NCI-H446 treated with DMSO at 0.1 percent for 48 hours (cell line): ENCODE measurements around the gene EBF3.

ENCODE experiments used
- DNase-seq: peaks from one replicate; lab custom pipeline; 2025; lab: John Stamatoyannopoulos, UW

EBF3 gene

DNA sequence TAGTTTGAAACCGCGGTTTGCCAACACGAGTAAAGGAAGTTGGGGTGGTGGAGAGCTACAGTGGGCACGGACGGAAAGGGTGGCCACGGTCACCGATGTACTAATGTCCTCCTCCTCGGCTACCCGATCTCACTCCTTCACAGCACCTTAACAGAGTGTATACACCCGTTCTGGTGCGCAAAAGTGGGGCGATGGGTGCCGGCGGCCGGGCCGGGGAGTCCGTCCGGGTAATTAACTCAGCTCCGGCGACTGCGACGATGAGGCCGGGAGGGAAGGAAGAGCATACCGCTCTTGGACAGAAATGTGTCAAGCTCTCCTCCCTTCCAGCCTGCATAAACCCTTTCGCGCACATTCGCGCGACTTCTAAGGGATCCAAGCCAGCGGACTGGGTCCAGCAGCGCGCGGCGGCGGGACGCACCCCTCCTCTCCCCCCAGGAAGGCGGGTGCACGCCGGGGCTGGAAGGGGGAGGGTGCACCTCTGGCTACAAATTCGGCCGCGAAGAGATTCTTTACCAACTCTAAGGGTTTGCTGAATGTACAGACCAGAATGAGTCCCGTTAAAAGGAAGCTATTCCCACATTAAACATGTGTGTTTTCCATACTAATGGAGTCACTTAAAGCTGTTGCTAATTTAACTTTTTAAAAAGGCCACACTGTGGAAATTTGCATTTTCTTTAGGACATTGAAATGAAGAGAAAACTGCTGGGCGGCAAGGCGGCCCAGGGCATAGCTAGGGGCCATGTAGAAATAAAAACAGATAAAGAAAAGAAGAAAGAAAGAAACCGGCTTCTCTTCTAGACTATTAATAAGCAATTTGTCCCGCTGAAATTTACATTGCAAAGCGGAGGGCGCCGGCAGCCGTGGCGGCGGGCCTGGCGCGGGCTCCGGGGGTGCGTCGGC, 6.6 kb upstream of the EBF3 start:
- DNase-seq, result no peak

- DNase-seq, result no peak
These were observed 5.9 kb upstream of the EBF3 start for GRCh38 chr10:129969911-129970464.

DNA sequence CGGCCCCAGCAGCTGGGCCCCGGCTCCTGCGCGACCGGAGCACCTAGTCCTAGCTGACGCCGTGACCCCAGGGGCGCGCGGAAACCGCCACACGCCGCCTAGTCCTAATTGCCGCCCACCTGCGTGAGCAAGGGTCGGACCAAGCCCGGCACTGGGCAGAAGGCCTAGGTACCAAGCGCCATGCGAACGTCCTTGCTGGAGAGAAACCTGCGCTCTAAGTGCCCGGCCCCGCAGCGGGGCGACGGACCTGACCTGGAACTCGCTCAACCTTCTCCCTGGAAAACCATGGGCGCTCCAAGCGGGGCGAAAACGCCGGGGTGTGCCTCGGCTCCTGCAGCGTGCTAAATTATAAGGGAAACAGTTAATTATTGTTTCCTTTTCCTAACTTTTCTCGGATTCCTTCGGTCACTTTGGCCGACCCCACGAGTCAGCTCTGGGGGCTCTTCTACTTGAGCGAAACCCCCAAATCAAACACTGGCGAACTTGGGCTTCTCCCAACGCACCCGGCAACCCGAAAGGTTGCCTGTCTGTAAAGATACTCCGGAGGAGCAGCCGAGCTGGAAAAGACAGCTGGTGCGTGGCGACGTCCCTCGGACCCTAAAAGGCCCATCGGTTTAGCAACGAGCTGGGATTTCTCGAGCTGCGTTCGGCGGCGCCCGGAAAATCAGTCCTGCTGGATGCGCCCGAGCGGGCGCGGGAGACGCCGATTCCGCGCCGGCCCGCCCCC, 5.3 kb upstream of the EBF3 start:
- DNase-seq, result no peak

GRCh38 chr10:129968853-129969183, 4.7 kb upstream of the EBF3 start:
- no peak for DNase-seq

DNA sequence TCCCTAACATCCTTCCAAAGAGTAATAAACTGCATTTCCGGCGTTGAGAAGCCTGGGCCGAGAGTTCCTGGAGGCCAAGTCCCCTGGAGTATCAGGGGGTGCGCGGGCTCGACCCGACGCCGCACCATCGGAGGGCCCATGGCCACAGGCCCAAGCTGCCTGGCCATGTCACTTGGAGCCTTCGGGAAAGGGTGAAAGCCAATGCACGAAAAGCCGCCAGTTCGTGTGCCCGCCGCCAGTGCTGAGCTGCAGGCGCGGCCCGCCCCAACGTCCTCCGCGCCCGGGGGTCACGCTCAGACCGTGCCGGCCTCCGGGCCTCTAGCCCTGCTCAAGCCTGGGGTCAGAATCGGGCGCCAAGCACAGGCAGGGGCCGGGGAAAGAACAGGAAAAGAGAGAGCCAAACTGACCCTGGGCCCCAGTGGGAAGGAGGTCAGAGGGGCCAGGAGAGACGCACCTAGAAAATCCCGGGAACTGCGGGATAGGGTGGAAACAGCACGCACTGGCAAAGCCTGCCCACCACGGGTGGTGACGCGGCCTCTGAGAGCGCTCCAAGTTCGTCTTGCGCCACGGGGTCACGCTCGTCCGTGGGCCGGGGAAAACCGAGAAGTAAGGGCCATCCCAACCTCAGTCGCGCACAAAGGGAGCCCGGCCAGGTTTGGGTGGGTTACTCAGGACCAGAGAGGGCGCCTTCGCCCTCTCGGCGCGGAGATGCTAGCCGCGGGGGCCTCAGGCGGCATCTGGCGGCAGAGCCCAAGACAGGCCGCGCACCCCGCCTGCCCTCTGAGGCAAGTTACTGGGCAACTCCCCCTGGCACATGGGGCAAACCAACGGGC, 4.2 kb upstream of the EBF3 start:
- no peak for DNase-seq

- DNase-seq, result no peak
These were observed 3.5 kb upstream of the EBF3 start for GRCh38 chr10:129967579-129968019.

DNA sequence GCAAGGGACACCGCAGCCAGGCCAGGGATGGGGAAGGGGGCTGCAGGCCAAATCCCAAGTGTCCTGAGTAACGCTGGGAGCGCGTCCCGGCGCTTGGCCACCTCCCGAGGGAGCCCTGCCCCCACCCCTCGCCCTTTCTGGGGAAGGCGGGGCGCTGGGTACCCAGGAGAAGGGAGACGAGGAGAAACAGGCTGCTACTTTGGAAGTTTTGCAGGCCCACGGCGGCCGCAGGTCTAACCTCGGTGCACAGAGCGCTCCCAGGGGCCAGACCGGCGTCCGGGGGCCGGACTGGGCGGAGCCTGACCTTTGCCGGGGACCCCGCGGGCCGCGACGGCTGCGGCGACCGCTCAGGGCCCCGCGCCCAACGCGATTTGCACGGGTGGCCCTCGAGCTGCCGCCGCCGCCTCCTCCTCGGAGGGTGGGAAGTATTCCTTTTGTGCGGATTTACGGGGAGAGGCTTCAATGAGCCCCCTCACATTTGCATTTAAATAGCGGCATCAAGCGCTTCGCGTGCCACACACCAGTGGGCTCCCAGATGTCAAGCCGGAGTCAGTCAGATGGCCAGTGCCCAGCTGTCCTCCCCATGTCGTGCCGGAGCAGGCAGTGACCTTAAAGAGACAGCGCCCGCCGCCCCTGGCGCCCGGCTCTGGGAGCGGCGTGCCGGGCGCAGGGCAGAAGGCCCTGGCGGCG, 3.0 kb upstream of the EBF3 start:
- no peak for DNase-seq

GRCh38 chr10:129966370-129966888, 2.4 kb upstream of the EBF3 start:
- DNase-seq, result no peak

GRCh38 chr10:129965959-129966358, 1.9 kb upstream of the EBF3 start:
- DNase-seq, result no peak

DNA sequence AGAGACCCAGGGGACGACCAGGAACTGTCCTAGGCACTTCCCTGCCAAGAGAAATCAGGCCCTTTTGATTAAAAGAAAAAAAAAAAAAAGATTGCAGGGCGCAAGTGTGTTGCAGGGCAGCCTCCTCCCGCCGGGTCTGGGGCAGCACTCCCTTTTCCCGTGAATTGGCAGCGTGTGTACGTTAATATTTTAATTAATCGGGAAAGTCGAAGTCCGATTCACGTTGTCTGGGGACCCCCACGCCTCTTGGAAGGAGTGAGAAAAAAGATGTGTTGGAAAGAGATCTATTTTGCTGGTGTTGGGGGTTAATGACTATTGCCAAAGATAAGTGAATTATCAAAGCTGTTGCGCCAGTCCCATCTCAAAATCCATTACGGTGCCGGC, 1.3 kb upstream of the EBF3 start:
- no peak for DNase-seq

DNA sequence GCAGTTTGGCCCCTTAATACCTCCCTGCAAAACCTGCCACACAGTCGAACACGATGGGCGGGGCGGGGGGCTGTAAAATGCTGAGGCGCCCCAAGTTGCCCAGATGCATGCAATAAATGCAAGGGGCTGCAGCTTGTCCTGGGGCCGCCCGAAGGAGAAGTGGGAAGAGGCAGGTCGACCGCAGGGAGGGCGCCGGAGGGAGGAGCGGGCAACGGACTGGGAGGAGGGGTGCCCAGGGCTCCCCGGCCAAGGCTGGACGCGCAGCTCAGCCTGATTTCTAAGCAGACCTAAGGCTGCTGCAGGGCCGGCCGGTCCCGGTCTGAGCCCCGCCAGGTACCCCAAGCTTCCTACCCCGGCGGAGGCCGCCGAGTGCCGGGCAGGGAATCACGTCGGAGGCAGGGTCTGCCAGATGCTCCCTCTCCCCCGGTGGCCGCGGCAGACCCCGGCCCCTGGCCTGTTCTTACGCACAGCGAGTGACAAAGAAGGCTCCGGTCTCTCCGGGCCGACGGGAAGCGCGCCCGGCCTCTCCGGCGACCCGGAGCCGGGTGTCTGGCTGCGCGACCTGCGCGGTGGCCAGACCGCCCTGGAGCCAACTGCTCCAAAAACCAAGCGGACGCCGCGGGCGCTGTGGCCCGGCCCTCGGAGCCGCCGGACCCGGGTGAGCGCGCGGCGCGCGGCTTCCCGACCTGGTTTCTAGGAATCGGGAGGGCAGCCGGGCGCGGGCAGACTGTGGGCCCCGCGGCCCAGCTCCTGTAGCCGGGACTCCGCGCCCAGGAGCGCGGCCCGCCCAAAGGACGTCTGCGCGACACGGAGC, 744 bp upstream of the EBF3 start:
- DNase-seq, result no peak

DNA sequence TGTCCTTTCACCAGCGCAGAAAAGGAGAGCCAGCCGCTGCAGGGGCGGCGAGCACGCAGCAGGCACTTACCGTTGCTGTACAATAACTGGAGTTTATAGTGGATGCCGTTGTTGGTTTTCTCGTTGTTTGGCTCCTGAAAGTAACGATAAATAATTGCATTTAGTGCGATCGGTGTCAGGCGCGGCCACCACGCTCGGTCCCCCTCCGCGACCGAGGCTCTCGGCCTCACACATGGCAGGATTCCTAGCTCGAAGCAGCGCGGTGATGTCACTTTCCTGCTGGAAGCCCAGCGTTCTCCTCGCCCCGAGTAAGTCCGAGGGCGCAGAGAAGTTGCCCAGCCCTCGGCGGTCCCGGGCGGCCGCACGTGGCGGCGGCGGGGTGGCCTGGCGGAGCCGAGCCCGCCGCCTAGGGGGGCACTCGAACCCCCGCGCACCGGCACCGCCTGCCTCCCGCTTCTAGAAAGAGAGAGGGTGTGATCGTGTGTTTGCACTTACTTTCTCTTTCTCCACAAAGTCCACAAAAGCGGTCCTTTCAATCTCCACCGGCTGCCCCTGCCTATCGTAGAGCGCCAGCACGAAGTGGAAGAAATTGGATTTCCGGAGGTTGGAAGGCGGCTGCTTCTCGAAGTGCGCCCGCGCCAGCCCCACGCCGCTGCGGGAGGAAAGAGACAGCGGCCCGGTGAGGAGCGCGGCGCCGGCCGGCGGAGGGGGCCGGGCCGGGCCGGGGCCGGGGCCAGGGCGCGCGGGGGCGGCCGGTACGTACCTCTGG, 1.0 kb downstream of the EBF3 start:
- no peak for DNase-seq

GRCh38 chr10:129962031-129962871, 1.8 kb downstream of the EBF3 start:
- DNase-seq, result no peak

- DNase-seq, result no peak
These were observed 2.8 kb downstream of the EBF3 start for GRCh38 chr10:129961157-129961701.

GRCh38 chr10:129960481-129961156, 3.5 kb downstream of the EBF3 start:
- no peak for DNase-seq

DNA sequence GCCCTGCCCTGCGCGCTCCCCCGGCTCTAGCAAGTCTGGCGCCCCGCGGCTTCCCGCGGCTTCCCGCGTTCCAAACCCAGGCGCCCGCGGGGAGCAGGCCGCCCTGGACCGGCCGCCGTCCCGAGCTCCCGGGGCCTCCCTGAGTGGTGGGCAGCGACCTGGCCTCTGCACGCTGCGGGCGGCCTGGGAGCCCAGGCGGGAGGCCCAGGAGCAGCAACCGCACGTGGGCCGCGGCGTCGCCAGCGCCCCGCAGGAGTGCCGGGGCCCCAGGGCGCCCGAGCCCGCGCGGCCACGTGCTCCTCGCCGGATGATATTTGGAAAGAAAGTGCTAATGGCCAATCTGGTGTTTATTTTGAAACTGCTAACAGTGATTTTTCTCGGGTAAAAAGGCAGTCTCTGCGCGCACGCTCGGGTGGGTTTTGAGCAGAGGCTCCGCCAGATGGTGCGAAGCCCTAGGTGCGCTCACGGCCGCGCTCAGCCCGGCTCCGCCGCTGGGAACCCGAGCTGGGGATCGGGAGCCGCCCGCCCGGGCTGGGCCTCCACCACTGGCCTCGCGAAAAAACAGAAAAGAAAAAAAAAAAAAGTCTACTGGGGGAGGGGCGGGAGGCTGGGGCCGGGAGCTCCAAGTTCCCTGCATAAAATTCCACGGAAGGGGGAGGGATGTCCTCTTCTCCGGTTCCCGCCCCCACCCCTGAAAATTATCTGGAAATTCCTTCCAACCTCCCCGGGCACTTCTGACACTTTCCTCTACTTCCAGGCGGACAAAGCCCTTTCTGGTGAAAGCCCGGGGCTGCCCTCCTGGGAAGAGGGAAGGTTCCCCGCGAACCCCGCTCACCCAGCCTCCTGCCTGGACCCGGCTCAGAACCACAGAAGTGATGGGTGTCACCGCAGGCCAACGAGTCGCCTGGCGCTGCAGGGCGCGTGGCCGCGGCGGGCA, 4.3 kb downstream of the EBF3 start:
- peak; percentile 18 for DNase-seq
